CD4-positive, alpha-beta T cell treated with Interleukin-4 for 1 hour (primary cell): Measurements from ENCODE around the gene EFHD1.
A peak's percentile ranks its signal among the peaks of the same experiment; 100 is the strongest.

ENCODE experiments used
- DNase-seq, 2 donors: peaks; one replicate each; pipeline ENCODE4 v3.0.0-alpha.2; 2020 to 2022

Gene EFHD1

GRCh38 chr2:232633413-232634205 is at the start of gene EFHD1:
TSS of gene EFHD1 (plus strand) at chr2:232633604. CDS start at chr2:232633705, 101 bp downstream.
- peak; percentile 36 to 43 for DNase-seq

DNA sequence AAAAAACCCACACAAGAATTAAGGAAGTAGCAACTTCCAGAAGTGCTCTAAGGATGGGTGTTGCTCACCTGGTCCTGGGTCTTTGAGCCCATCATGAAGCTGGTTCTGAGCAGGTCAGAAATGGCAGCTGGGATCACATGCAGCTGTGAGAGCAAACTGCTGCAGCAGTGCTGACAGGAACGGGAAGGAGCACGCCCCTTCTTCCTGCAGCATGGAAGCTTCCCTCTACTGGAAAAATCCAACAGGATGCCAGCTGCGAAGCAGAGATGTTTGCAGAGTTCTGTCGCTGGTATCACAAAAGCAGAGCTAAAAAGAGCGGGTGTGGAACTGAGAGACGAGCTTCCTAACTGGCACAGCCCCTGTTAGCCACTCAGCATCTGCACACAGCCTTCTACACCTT is 49.2 kb upstream of the EFHD1 start:
- no peak for DNase-seq

- DNase-seq, result no peak
These were observed 46.4 kb upstream of the EFHD1 start for GRCh38 chr2:232586943-232587505.

DNA sequence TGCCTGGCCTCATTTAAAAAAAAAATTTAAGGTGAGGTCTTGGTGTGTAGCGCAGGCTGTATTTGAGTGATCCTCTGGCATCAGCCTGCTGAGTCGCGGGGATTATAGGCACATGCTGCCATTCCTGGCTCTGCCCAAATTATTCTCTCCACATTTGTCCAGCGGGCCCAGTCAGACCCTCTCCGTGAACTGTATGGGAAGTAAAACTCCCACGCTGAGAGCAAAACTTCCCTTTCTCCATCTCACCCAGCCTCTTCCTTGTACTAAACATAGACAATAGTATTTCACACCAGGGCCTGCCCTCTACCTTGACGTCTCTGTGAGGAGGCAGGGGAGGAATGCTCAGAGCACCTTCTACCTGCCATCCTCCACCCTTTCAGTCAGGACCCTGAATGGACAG is 45.9 kb upstream of the EFHD1 start:
- DNase-seq, result no peak

- no peak for DNase-seq
These were observed 45.4 kb upstream of the EFHD1 start for GRCh38 chr2:232588031-232588430.

- no peak for DNase-seq
These were observed 44.5 kb upstream of the EFHD1 start for GRCh38 chr2:232588680-232589585.

GRCh38 chr2:232592772-232593395 is 40.5 kb upstream of the EFHD1 start:
- no peak for DNase-seq

DNA sequence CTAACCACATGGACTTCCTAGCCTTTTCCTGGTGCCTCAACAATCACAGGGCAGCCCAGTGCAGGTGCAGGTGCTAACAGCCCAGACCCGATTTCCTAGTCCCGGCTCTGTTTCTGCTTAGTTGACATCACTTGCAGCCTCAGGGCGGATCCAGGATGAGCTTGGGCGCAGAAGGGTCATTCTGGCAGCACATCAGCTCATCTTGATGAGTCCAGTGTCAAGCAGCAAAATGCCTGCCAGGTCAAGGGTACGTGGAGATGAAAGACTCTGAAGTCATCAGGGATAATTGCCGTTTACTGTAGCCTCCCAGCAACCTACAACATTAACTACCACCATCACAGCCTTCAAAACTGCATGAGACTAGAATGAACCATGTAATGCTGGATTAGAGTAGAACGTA is 39.4 kb upstream of the EFHD1 start:
- DNase-seq, result no peak

GRCh38 chr2:232597362-232598079 is 35.9 kb upstream of the EFHD1 start:
- DNase-seq, result no peak

DNA sequence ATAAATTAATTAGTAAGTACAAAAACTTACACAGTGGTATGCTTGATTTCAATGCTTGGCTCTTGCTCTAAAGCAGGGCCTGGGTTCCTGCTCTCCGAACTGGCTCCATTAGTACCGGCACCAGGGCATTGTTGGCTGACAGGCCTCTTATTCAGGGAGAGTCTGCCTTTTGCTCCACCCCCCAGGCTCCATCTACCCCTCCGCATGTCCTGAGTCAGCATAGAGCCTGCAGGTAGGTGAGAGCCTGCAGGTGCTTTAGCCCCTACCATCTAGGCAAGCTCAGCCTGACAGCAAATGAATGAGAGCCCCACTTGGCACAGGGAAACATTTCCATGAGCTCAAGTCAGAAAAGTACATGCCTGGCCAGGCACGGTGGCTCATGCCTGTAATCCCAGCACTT is 35.1 kb upstream of the EFHD1 start:
- DNase-seq, result no peak

DNA sequence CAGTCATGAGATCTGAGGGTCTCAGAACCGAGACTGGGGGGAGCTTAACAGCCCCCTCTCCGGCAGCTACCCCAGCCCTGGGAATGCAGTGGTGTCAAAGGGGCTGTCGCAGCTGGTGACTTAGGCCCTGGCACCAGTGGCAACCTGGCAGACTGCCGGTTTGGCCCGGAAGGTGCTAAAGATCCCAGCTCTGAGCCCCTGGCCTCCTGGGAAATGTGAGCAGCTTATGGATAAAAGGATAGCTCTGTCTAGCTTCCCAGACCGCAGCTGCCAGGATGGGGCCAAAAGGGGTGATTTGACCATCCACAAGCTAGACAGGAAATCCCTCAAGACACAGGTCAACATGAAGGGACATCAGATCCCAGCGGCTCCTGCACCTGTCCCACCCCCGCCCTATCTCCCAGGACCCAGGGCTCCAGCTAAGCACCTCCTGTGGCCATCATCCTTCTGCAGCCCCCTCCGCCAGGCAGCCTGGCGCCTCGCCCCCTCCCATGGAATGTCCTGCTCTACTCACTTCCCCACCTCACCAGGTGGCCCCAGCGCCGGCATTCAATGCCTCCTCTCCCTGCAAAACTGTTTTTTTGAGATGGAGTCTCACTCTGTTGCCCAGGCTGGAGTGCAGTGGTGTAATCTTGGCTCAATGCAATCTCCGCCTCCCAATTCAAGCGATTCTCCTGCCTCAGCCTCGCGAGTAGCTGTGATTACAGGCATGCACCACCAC is 33.2 kb upstream of the EFHD1 start:
- no peak for DNase-seq

DNA sequence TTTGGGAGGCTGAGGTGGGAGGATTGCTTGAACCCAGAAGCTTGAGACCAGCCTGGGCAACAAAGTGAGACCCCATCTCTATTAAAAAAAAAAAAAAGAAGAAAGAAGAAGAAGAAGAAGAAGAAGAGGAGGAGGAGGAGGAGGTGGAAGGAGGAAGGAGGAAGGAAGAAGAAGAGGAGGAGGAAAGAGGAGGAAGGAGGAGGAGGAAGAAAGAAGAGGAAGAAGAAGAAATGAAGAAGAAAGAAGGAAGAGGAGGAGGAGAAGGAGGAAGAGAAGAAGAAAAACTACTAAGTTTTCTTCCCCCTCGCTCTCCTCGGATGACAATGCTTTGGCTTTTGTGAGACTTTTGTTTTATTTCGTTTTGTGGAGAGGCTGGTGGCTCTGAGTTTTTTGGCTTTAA is 30.1 kb upstream of the EFHD1 start:
- no peak for DNase-seq

DNA sequence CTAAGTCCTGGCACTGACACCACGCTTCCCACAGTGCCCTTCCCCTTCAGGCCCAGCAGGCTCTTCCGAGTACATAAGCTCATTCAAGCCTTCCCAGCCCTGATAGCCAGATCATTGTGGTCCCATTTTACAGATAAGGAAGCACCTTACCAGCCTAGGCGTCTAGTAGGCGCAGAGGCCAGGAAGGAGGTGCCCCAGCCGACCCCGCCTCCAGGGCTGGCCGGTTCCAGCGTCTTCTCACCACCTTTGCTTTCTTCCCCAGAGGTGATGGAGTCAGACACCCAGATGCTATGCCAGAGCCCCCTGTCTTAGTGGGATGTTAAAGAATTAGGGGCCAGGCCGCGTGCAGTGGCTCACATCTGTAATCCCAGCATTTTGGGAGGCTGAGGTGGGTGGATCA is 28.9 kb upstream of the EFHD1 start:
- no peak for DNase-seq

GRCh38 chr2:232607011-232607410 is 26.4 kb upstream of the EFHD1 start:
- no peak for DNase-seq

DNA sequence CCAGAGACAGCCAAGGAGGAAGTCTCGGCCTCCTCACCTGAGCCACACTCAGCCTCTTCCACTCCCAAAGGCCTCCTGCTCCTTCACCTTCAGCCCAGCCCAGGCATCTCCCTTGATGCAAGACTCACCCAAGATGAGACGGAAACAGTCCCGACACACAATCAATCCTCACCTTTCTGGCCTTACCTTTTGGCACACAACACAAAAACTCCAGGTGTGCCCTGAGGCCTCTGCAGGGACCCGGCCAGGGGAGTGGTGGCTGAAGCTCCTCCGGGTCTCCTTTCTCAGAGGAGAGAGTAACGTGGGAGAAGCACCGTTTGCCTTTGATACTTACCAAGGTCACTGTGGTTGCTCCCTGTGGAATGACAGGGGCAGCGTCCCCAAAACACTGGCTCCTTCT is 23.8 kb upstream of the EFHD1 start:
- no peak for DNase-seq

DNA sequence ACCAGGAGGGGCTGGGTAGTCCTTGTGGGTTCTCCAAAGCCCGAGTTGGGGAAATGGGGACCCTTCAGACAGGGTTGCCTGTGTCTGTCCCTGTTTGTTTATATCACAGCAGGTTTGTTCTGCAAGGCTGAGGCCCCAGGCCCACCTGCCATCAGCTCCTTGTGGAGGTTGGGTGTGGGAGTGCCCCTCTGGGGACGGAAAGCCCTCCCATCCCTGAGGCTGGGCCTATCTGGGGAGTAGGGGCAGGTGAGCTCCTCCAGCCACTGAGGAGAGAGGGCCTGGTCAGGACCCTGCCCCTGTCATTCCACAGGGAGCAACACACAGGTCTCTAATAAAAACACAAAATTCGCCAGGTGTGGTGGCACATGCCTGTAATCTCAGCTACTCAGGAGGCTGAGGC is 23.3 kb upstream of the EFHD1 start:
- DNase-seq, result no peak

- DNase-seq, result no peak
These were observed 22.3 kb upstream of the EFHD1 start for GRCh38 chr2:232611061-232611460.

DNA sequence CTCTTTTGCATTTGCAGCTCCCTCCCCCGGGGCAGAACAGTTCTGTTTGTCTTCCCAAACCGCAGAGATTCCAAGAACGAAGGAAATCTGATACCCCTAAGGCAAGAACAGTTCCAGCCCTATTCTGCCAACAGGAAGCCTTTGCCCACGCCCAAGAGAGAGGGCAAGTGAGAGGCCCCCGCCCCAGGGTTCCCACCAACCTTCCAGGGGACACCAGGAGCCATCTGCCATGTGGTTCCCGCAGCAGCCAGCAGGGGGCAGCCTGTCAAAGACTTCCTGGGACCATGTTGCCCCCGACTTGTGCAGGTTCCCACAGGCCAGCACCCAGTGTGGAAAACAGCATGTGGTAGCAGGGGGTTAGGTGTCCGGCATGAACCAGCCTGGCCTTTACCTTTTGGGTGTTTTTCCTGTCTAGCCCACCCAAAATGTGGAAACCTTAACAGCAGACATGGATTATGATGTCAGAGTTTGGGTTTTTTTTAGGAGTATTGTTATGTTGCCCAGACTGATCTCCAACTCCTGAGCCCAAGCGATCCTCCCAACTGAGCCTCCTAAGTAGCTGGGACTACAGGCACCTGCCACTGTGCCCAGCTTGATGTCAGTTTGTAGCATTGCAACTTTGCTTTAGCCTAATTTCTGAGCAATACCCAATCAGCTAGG is 21.7 kb upstream of the EFHD1 start:
- DNase-seq, result peak; percentile 50 to 62

GRCh38 chr2:232613538-232614134 is 19.8 kb upstream of the EFHD1 start:
- DNase-seq, result no peak

GRCh38 chr2:232615339-232615738 is 18.1 kb upstream of the EFHD1 start:
- no peak for DNase-seq

GRCh38 chr2:232621186-232621585 is 12.2 kb upstream of the EFHD1 start:
- no peak for DNase-seq
